IMR-90 (cell line): ENCODE measurements around the gene TBC1D24. TPM values are rescaled to one million over a fixed set of nuclear protein-coding genes. Genes with fewer than 3 reads are reported as not detected.

Source experiments
- ATAC-seq: fragments of 200-7000 bp; cut with Tn5 transposase; 2 replicates; pipeline ENCODE4 v1.9.1; 2020; ENCODE audit warnings: low read depth, mild to moderate bottlenecking, moderate library complexity
- BruUV-seq: library from RNA; stranded (reverse); fragments of 400-500 nt; replicated peaks from 2 replicates; lab custom pipeline; 2021; lab: Mats Ljungman, UMichigan
- CTCF ChIA-PET: fragments of 300-600 bp; formaldehyde crosslinking; extraction: SDS; loops from one replicate; lab custom pipeline; 2021; ENCODE audit warnings: antibody characterized with exemption; lab: Yijun Ruan, JAX
- POLR2A ChIA-PET: fragments of 300-600 bp; sonication (Branson Sonifier 250); formaldehyde crosslinking; loops from one replicate; lab custom pipeline; 2022; ENCODE audit warnings: antibody characterized with exemption; ENCODE audit not compliant: unreplicated experiment; lab: Charles Lee
- DNase-seq: peaks from one replicate; pipeline ENCODE4 v3.0.0; 2013
- H2AFZ ChIP-seq: replicated peaks from 2 replicates; pipeline ENCODE3; 2013; ENCODE audit warnings: low read length, mild to moderate bottlenecking; ENCODE audit not compliant: poor library complexity
- H2AK5ac ChIP-seq: 2 replicates; pipeline ENCODE4 v1.6.1; 2013; ENCODE audit warnings: low read depth, low read length, inconsistent platforms
- H2AK9ac ChIP-seq: replicated peaks from 2 replicates; pipeline ENCODE3; 2013; ENCODE audit warnings: mild to moderate bottlenecking, low read depth, low read length, moderate library complexity; ENCODE audit not compliant: poor library complexity
- H2BK120ac ChIP-seq: 2 replicates; pipeline ENCODE4 v1.6.1; 2013; ENCODE audit warnings: low read depth, low read length, inconsistent platforms
- H2BK15ac ChIP-seq: 3 replicates; pipeline ENCODE4 v1.6.1; 2013; ENCODE audit warnings: low read depth, low read length, inconsistent platforms
- H2BK20ac ChIP-seq: 2 replicates; pipeline ENCODE4 v1.6.1; 2013; ENCODE audit warnings: low read depth, mild to moderate bottlenecking, inconsistent platforms, low read length, moderate library complexity
- H2BK5ac ChIP-seq: 2 replicates; pipeline ENCODE4 v1.6.1; 2013; ENCODE audit warnings: mild to moderate bottlenecking, low read depth, low read length, inconsistent platforms; ENCODE audit not compliant: poor library complexity, severe bottlenecking
- H3K14ac ChIP-seq: replicated peaks from 2 replicates; pipeline ENCODE4 v1.6.1; 2013; ENCODE audit warnings: low read depth, low read length, inconsistent platforms
- H3K18ac ChIP-seq: 2 replicates; pipeline ENCODE4 v1.6.1; 2013; ENCODE audit warnings: low read depth, low read length, control low read depth
- H3K23ac ChIP-seq: 2 replicates; pipeline ENCODE4 v1.6.1; 2013; ENCODE audit warnings: low read depth, low read length, inconsistent platforms
- H3K27ac ChIP-seq: 2 replicates; pipeline ENCODE4 v1.5.1; 2013; ENCODE audit warnings: mild to moderate bottlenecking, control low read depth, low read length; ENCODE audit not compliant: insufficient read depth
- H3K27me3 ChIP-seq: 2 replicates; pipeline ENCODE4 v1.6.1; 2013; ENCODE audit warnings: low read length; ENCODE audit not compliant: control insufficient read depth, insufficient read depth
- H3K36me3 ChIP-seq: 2 replicates; pipeline ENCODE4 v1.6.1; 2013; ENCODE audit warnings: low read length, mixed read lengths; ENCODE audit not compliant: control insufficient read depth, insufficient read depth
- H3K4ac ChIP-seq: 2 replicates; pipeline ENCODE4 v1.6.1; 2013; ENCODE audit warnings: low read depth, low read length, inconsistent platforms
- H3K4me1 ChIP-seq: 2 replicates; pipeline ENCODE4 v1.6.1; 2013; ENCODE audit warnings: low read length, mixed read lengths; ENCODE audit not compliant: control insufficient read depth, insufficient read depth
- H3K4me2 ChIP-seq: 2 replicates; pipeline ENCODE4 v1.6.1; 2013; ENCODE audit warnings: low read depth, mild to moderate bottlenecking, control low read depth, low read length, moderate library complexity
- H3K4me3 ChIP-seq: 2 replicates; pipeline ENCODE4 v1.5.1; 2013; ENCODE audit warnings: low read depth, mild to moderate bottlenecking, control low read depth, low read length, moderate library complexity; ENCODE audit not compliant: insufficient read depth
- H3K56ac ChIP-seq: 2 replicates; pipeline ENCODE4 v1.6.1; 2013; ENCODE audit warnings: low read length, inconsistent platforms; ENCODE audit not compliant: insufficient read depth; ENCODE audit errors: extremely low read depth
- H3K79me1 ChIP-seq, 2 experiments: 2 replicates each; pipeline ENCODE4 v1.6.1; 2013; ENCODE audit warnings: low read length in 2 of 2, inconsistent platforms in 1 of 2, low read depth in 1 of 2
- H3K9ac ChIP-seq: 2 replicates; pipeline ENCODE4 v1.6.1; 2013; ENCODE audit warnings: low read depth, low read length, control low read depth
- H3K9me1 ChIP-seq: 2 replicates; pipeline ENCODE4 v1.6.1; 2013; ENCODE audit warnings: low read length, inconsistent platforms; ENCODE audit not compliant: insufficient read depth
- H3K9me3 ChIP-seq: 2 replicates; pipeline ENCODE4 v1.6.1; 2013; ENCODE audit warnings: low read length; ENCODE audit not compliant: control insufficient read depth, insufficient read depth
- H4K20me1 ChIP-seq: 2 replicates; pipeline ENCODE4 v1.6.1; 2013; ENCODE audit warnings: low read length, inconsistent platforms; ENCODE audit not compliant: insufficient read depth
- H4K5ac ChIP-seq: 2 replicates; pipeline ENCODE4 v1.6.1; 2013; ENCODE audit warnings: mild to moderate bottlenecking, low read depth, low read length, control low read depth
- H4K8ac ChIP-seq, 2 experiments: 2 replicates each; pipeline ENCODE4 v1.6.1; 2013; ENCODE audit warnings: low read depth in 2 of 2, low read length in 2 of 2, control low read depth in 1 of 2, inconsistent platforms in 1 of 2
- H4K91ac ChIP-seq: 2 replicates; pipeline ENCODE4 v1.6.1; 2013; ENCODE audit warnings: low read depth, low read length, inconsistent platforms; ENCODE audit not compliant: insufficient read depth
- BHLHE40 ChIP-seq: fragments of 150-350 bp; IDR thresholded peaks from 2 replicates; pipeline ENCODE4 v1.6.1; 2016; ENCODE audit warnings: mild to moderate bottlenecking, low read depth, low read length
- CEBPB ChIP-seq: IDR thresholded peaks from 2 replicates; pipeline ENCODE4 v1.6.1; 2012; ENCODE audit warnings: low read depth, low read length, improper control_type of control experiment
- CHD1 ChIP-seq: IDR thresholded peaks from 2 replicates; pipeline ENCODE4 v1.6.1; 2012; ENCODE audit warnings: low read depth, low read length, improper control_type of control experiment
- FOS ChIP-seq: fragments of 150-350 bp; IDR thresholded peaks from 2 replicates; pipeline ENCODE4 v1.6.1; 2016; ENCODE audit warnings: low read depth, low read length
- MAFK ChIP-seq: IDR thresholded peaks from 2 replicates; pipeline ENCODE4 v1.6.1; 2012; ENCODE audit warnings: low read depth, low read length, improper control_type of control experiment
- MAZ ChIP-seq: IDR thresholded peaks from 2 replicates; pipeline ENCODE4 v1.6.1; 2012; ENCODE audit warnings: low read depth, mild to moderate bottlenecking, low read length, improper control_type of control experiment, moderate library complexity, borderline replicate concordance
- MXI1 ChIP-seq: IDR thresholded peaks from 2 replicates; pipeline ENCODE4 v1.6.1; 2012; ENCODE audit warnings: low read depth, mild to moderate bottlenecking, low read length, moderate library complexity, borderline replicate concordance
- NFE2L2 ChIP-seq: fragments of 150-350 bp; IDR thresholded peaks from 2 replicates; pipeline ENCODE4 v1.6.1; 2016; ENCODE audit warnings: low read depth, mild to moderate bottlenecking, low read length
- POLR2A ChIP-seq: IDR thresholded peaks from 2 replicates; pipeline ENCODE4 v1.6.1; 2012; ENCODE audit warnings: mild to moderate bottlenecking, low read depth, low read length
- RAD21 ChIP-seq: IDR thresholded peaks from 2 replicates; pipeline ENCODE4 v1.6.1; 2012; ENCODE audit warnings: low read length, improper control_type of control experiment
- RCOR1 ChIP-seq: IDR thresholded peaks from 2 replicates; pipeline ENCODE4 v1.6.1; 2012; ENCODE audit warnings: mild to moderate bottlenecking, low read length, improper control_type of control experiment; ENCODE audit not compliant: insufficient replicate concordance
- RFX5 ChIP-seq: IDR thresholded peaks from 2 replicates; pipeline ENCODE4 v1.8.0; 2012; ENCODE audit warnings: low read depth, mild to moderate bottlenecking, low read length, moderate library complexity
- SMC3 ChIP-seq: fragments of 150-350 bp; IDR thresholded peaks from 2 replicates; pipeline ENCODE4 v1.6.1; 2016; ENCODE audit warnings: low read depth, mild to moderate bottlenecking, antibody characterized with exemption, low read length, moderate library complexity
- USF2 ChIP-seq: fragments of 150-350 bp; IDR thresholded peaks from 2 replicates; pipeline ENCODE4 v1.6.1; 2017; ENCODE audit warnings: mild to moderate bottlenecking, antibody characterized with exemption, low read length, low read depth
- WGBS, 2 experiments: methylation state at CpG; one replicate each; pipeline versions ENCODE4 v1.1.5 to v1.1.7; 2013; ENCODE audit warnings: missing lambda C conversion rate in 2 of 2; ENCODE audit not compliant: insufficient read length in 1 of 2; ENCODE audit errors: extremely low coverage in 2 of 2; 5-methylcytosine and 5-hydroxymethylcytosine counted together
- dilution Hi-C: fragments of 300-500 bp; cut with HindIII; formaldehyde crosslinking; loops from one replicate; pipeline ENCODE4 v1.14.3; 2018; ENCODE audit warnings: low sequenced_read_pairs; ENCODE audit not compliant: unreplicated experiment
- in situ Hi-C: fragments of 300-500 bp; cut with MboI; formaldehyde crosslinking; loops from 3 replicates; pipeline ENCODE4 v1.14.3; 2019; ENCODE audit warnings: low sequenced_read_pairs, inconsistent platforms, mixed read lengths
- intact Hi-C: fragments of 100-400 bp; cut with micrococcal nuclease; formaldehyde crosslinking; loops from 2 replicates; pipeline ENCODE4 v1.10.0; 2022
- polyA plus RNA-seq, 3 experiments: library from polyadenylated mRNA; depleted of rRNA; stranded (reverse); fragments of >200 nt; gene quantifications; 2 replicates each; pipeline ENCODE4 v1.2.3, GENCODE V29; 2012; ENCODE audit warnings: low replicate concordance in 1 of 3
- total RNA-seq: library from RNA; depleted of rRNA; stranded (reverse); fragments of >200 nt; gene quantifications from 2 replicates; pipeline ENCODE4 v1.2.3, GENCODE V29; 2012
- TF ChIP-seq, protein P1 (sequence below): conservative IDR thresholded peaks from 2 replicates; pipeline ENCODE4 v1.5.1; 2012; ENCODE audit warnings: mild to moderate bottlenecking, low read depth, low read length, improper control_type of control experiment
- TF ChIP-seq, protein P2 (sequence below): fragments of 150-350 bp; IDR thresholded peaks from 2 replicates; pipeline ENCODE4 v1.6.1; 2016; ENCODE audit warnings: low read depth, mild to moderate bottlenecking, low read length, moderate library complexity, borderline replicate concordance

The TBC1D24 gene
- total and polyA plus RNA-seq, 2 of the 4 experiments (the other 2 are of a cell fraction) = 7.5 to 13.4 TPM

DNA sequence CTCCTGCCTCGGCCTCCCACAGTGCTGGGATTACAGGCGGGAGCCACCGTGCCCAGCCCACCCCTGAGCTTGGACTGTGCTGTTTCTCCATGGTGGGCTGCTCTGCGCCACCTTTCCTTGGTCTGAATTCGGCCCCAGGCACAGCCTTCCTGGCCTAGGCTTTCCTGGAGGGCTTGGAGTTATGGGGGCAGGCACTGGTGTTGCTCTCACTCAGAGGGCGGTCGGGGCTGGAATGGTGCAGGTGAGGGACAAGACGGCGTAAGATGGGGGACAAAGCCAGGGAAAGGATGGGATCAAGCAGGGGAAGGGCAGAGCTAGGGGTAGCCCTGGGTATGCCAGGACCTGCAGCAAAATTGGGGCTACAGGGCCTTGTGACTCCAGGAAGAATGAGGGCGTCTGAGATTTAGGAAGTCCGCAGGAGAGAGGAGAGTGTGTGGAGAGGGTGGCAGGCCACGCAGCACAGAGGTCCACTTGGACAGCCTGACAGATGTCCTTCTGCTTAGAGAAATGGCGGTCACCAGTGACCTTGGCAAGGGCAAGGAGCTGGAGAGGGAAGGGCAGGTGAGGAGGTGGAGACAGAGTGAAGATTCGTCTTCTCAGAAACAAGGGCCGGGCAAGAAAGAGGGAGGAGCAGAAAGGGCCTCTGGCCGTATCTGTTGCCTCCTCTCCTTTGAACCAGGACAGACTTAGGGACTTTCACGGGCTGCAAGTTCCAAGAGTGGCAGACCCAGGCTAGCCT lies 37.2 kb downstream of the TBC1D24 start:
- H3K23ac ChIP-seq = no peak overlapping the region
- no peak for TF ChIP-seq MXI1
- TF ChIP-seq POLR2A = no peak
- TF ChIP-seq NFE2L2 = no peak
- no peak for TF ChIP-seq RCOR1
- TF ChIP-seq FOS = no peak
- no peak for TF ChIP-seq MAZ
- TF ChIP-seq BHLHE40 = no peak
- no peak for TF ChIP-seq SMC3
- TF ChIP-seq, protein P1, sequence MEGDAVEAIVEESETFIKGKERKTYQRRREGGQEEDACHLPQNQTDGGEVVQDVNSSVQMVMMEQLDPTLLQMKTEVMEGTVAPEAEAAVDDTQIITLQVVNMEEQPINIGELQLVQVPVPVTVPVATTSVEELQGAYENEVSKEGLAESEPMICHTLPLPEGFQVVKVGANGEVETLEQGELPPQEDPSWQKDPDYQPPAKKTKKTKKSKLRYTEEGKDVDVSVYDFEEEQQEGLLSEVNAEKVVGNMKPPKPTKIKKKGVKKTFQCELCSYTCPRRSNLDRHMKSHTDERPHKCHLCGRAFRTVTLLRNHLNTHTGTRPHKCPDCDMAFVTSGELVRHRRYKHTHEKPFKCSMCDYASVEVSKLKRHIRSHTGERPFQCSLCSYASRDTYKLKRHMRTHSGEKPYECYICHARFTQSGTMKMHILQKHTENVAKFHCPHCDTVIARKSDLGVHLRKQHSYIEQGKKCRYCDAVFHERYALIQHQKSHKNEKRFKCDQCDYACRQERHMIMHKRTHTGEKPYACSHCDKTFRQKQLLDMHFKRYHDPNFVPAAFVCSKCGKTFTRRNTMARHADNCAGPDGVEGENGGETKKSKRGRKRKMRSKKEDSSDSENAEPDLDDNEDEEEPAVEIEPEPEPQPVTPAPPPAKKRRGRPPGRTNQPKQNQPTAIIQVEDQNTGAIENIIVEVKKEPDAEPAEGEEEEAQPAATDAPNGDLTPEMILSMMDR = no peak
- TF ChIP-seq, protein P2, sequence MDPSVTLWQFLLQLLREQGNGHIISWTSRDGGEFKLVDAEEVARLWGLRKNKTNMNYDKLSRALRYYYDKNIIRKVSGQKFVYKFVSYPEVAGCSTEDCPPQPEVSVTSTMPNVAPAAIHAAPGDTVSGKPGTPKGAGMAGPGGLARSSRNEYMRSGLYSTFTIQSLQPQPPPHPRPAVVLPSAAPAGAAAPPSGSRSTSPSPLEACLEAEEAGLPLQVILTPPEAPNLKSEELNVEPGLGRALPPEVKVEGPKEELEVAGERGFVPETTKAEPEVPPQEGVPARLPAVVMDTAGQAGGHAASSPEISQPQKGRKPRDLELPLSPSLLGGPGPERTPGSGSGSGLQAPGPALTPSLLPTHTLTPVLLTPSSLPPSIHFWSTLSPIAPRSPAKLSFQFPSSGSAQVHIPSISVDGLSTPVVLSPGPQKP = no peak
- TF ChIP-seq MAFK = no peak
- TF ChIP-seq CEBPB = no peak
- no peak for TF ChIP-seq USF2
- TF ChIP-seq RAD21 = no peak
- TF ChIP-seq RFX5 = no peak
- TF ChIP-seq CHD1 = no peak
- no peak overlapping the region for H3K14ac ChIP-seq
- no peak overlapping the region for H2BK120ac ChIP-seq
- H3K4me1 ChIP-seq = peaks cover 16% of the 10 kb centered on the region
- no peak overlapping the region for H2BK5ac ChIP-seq
- H3K18ac ChIP-seq = no peak overlapping the region
- DNase-seq (no peak), ATAC-seq (no peak)
- H2AFZ ChIP-seq = peak overlapping the region; percentile 15
- H2AK9ac ChIP-seq = peak overlapping the region; percentile 6
- no peak overlapping the region for H3K56ac ChIP-seq
- ChIA-PET CTCF (no interaction called here), POLR2A (no interaction called here)
- dilution Hi-C loops (no loop called here), intact Hi-C loops (no loop called here), in situ Hi-C loops (no loop called here)
- no peaks in the 10 kb centered on the region for H3K27me3 ChIP-seq
- H2BK20ac ChIP-seq = no peak overlapping the region
- no peaks in the 10 kb centered on the region for H3K36me3 ChIP-seq
- H3K4me2 ChIP-seq = no peak overlapping the region
- H4K91ac ChIP-seq = no peak overlapping the region
- WGBS, 2 experiments = 93% methylated on average over 8 of the region's 17 CpGs; no CpG with 5 or more reads in 1 of the 2 experiments
- no peak overlapping the region for H2BK15ac ChIP-seq
- peaks cover 0 to 35% of the 10 kb centered on the region in 2 experiments; a peak in 2 of 4 replicates for H3K79me1 ChIP-seq
- H4K20me1 ChIP-seq = peaks cover 28% of the 10 kb centered on the region
- BruUV-seq = no TSS peak
- no peak overlapping the region for H3K4ac ChIP-seq
- H4K5ac ChIP-seq = no peak overlapping the region
- no peak overlapping the region for H3K4me3 ChIP-seq
- H3K27ac ChIP-seq = no peak overlapping the region
- peaks cover 18% of the 10 kb centered on the region for H3K9me1 ChIP-seq
- no peaks in the 10 kb centered on the region for H3K9me3 ChIP-seq
- no peak overlapping the region for H2AK5ac ChIP-seq
- no peak overlapping the region; a peak in 1 of 4 replicates for H4K8ac ChIP-seq
- no peak overlapping the region for H3K9ac ChIP-seq
